Muscle layer of duodenum (tissue), 2 donors: Measurements from ENCODE around the gene CHN2.

ENCODE experiments used
- H3K27ac ChIP-seq: one replicate; pipeline ENCODE4 v1.7.0; 2013; ENCODE audit warnings: mild to moderate bottlenecking, low read length
- H3K27me3 ChIP-seq: one replicate; pipeline ENCODE4 v1.7.0; 2013; ENCODE audit warnings: low read depth, mild to moderate bottlenecking, control low read depth, low read length
- H3K36me3 ChIP-seq, 2 donors: one replicate each; pipeline ENCODE4 v1.7.0; 2013; ENCODE audit warnings: low read length in 2 of 2, control low read depth in 1 of 2, mild to moderate bottlenecking in 1 of 2; ENCODE audit not compliant: insufficient read depth in 2 of 2, control insufficient read depth in 1 of 2
- H3K4me1 ChIP-seq, 2 donors: one replicate each; pipeline ENCODE4 v1.7.0; 2013; ENCODE audit warnings: low read length in 2 of 2, mild to moderate bottlenecking in 2 of 2, control low read depth in 1 of 2, moderate library complexity in 1 of 2; ENCODE audit not compliant: insufficient read depth in 2 of 2, control insufficient read depth in 1 of 2
- H3K4me3 ChIP-seq, 2 donors: one replicate each; pipeline ENCODE4 v1.7.0; 2013; ENCODE audit warnings: low read length in 2 of 2, low read depth in 1 of 2, mild to moderate bottlenecking in 1 of 2
- H3K9me3 ChIP-seq, 2 donors: one replicate each; pipeline ENCODE4 v1.7.0; 2013; ENCODE audit warnings: low read length in 2 of 2, control low read depth in 1 of 2, mild to moderate bottlenecking in 1 of 2; ENCODE audit not compliant: control insufficient read depth in 1 of 2
- donor health status: healthy.

CHN2 gene

DNA sequence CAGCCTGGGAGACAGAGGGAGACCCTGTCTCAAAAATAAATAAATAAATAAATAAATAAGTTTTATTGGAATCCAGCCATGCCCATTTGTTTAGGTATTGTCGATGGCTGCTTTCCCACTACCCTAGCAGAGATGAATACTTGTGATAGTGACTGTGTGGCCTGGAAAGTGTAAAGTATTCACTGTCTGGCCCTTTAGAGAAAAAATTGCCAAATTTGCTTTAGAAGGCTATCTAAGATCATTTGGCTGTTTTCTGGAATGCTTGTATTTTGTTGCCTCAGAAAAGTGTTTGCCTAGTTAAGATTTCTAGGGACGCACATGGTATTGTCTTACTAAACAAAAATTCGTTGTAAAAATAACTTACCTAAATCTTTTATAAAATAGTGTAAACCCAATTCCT is 35.4 kb downstream of the CHN2 start:
- Histone ChIP-seq H3K27me3 (no peaks in the 10 kb centered on the region), H3K36me3 (no peaks in the 10 kb centered on the region), H3K27ac (no peak overlapping the region), H3K4me1 (peaks cover 0 to 4% of the 10 kb centered on the region in 2 donors), H3K9me3 (no peaks in the 10 kb centered on the region), H3K4me3 (no peak overlapping the region)

DNA sequence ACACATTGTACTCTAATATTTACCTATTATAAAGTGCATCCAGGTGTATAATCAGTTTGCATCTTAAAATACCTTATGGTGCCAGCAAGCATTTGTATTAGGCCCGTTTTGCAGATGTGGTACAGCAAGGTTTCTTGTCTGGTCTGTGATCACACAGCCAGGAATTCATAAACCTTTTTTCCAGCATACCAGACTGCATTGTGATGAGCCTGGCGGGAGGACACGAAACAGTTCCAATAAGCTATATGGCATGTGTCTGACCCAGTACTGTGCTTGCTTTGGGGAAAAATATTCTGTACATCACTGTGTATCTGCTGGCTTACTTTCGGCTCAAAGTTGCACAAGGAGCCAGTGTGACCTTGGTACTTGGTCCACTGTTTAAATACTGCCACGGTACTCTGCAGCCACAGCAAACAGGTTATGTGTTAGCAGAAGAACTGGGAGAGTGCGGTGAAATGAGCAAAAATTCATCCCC is 36.3 kb downstream of the CHN2 start:
- H3K4me3 ChIP-seq, result no peak overlapping the region
- H3K27me3 ChIP-seq, result no peaks in the 10 kb centered on the region
- H3K27ac ChIP-seq, result no peak overlapping the region
- H3K36me3 ChIP-seq, result no peaks in the 10 kb centered on the region
- no peaks in the 10 kb centered on the region for H3K9me3 ChIP-seq
- H3K4me1 ChIP-seq, result peaks cover 0 to 4% of the 10 kb centered on the region in 2 donors

DNA sequence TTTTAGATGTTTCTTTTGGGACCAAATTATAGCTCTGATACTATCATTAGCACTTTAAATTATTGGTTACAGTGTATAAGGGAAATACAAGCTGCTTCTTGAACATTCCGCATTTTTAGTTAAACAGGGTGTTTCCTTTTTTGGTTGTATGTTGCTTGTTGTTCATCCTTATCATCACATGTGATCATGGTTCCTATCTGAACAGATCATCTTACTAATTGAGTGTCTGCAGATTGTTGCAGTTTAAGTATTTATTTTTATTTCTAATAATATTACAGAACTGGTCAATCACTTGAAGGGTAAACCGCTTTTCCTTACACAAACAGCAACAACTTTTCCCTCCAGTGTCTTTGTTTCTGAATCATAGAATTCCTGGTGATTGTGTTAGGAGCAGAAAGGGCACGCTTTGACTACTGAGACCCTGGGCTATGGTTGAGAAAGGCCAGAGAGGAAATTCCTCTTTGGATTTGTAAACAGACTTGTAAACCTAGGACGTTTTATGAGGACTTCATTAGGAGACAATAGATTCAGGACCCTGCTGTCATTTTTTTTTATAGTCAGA is 37.2 kb downstream of the CHN2 start:
- Histone ChIP-seq H3K9me3 (no peaks in the 10 kb centered on the region), H3K27me3 (no peaks in the 10 kb centered on the region), H3K36me3 (no peaks in the 10 kb centered on the region), H3K27ac (no peak overlapping the region), H3K4me1 (peaks cover 0 to 4% of the 10 kb centered on the region in 2 donors), H3K4me3 (no peak overlapping the region)

DNA sequence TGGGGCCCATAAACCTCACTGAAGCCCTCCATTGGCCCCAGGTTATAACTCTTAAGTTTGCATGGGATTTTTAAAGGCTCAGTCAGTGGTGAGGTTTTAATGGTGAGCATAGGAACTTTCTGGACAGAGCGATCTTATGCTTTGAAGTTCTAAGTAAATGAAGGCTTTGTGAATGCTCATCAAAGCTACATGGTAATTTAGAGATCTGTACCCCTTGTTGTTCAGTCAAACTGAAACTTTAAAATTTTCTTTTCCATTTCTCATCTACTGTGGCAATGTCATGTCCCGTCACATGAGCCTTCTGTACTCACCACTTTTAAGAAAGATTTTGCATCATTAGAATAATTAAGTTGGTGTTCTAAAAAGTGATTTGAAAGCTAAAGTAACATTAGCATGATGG is 39.9 kb downstream of the CHN2 start:
- Histone ChIP-seq H3K27ac (no peak overlapping the region), H3K4me3 (no peak overlapping the region), H3K4me1 (no peaks in the 10 kb centered on the region), H3K36me3 (no peaks in the 10 kb centered on the region), H3K9me3 (no peaks in the 10 kb centered on the region), H3K27me3 (no peaks in the 10 kb centered on the region)

DNA sequence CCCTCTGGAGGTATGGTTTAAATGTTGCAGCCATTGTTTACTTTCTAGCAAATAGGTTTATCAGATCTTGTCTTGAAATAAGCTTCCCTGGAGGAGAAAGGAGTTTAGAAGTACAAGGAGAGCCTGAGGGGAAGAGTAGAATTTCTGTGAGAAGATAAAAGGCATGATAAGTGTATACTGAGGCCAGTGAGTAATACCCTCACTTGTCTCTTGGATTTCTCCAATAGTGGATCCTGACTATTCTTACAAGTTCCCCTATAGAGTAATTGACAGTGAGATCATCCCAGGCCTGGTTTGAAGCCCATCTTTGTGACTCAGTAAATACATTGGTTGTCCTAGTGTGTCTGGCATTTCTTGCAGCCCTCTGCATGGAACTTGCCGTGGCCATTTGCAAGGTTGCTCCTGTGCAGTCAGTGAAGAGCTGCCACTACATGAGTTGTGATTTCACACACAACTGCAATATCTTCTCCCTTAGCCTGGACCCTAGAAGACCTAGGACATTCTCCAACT is 41.6 kb downstream of the CHN2 start:
- Histone ChIP-seq H3K4me1 (no peaks in the 10 kb centered on the region), H3K27me3 (no peaks in the 10 kb centered on the region), H3K36me3 (no peaks in the 10 kb centered on the region), H3K9me3 (no peaks in the 10 kb centered on the region), H3K27ac (no peak overlapping the region), H3K4me3 (no peak overlapping the region)

DNA sequence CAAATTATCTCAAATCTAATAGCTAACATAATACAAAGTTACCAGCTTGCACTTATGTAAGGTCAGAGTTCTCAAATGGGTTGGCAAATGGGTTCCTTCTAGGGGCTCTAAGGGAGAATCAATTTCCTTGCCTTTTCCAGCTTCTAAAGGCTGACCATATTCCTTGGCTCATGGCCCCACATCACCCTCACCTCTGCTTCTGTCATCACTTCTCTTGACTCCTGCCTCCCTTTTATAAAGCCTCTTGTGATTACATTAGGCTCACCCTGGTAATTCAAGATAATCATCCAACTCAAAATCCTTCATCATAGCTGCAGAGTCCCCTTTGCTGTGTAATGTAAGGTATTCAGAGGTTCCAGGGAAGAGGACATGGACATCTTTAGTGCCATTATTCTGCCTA is 42.1 kb downstream of the CHN2 start:
- Histone ChIP-seq H3K27me3 (no peaks in the 10 kb centered on the region), H3K9me3 (no peaks in the 10 kb centered on the region), H3K27ac (no peak overlapping the region), H3K4me3 (no peak overlapping the region), H3K4me1 (no peaks in the 10 kb centered on the region), H3K36me3 (no peaks in the 10 kb centered on the region)

DNA sequence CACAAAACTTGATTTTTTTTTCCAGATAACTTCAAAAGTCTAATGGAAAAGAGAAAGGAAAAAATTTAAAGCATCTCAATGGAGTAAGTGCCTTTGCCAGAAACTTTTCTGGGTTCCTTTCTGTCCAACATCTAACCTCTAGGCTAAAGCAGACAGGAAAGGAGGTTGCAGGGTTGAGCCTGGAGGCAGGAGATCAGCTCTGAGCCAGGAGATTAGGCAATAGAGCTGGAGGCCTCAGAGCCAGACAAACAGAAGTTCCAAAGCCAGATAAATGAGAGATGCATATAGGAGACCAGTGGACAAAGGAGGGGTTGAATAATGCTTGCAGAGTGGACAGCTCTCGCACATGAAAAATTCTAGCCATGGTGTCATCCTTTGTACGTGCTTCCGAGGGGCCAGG is 42.9 kb downstream of the CHN2 start:
- Histone ChIP-seq H3K27ac (no peak overlapping the region), H3K4me3 (no peak overlapping the region), H3K9me3 (no peaks in the 10 kb centered on the region), H3K27me3 (no peaks in the 10 kb centered on the region), H3K36me3 (no peaks in the 10 kb centered on the region), H3K4me1 (no peaks in the 10 kb centered on the region)

DNA sequence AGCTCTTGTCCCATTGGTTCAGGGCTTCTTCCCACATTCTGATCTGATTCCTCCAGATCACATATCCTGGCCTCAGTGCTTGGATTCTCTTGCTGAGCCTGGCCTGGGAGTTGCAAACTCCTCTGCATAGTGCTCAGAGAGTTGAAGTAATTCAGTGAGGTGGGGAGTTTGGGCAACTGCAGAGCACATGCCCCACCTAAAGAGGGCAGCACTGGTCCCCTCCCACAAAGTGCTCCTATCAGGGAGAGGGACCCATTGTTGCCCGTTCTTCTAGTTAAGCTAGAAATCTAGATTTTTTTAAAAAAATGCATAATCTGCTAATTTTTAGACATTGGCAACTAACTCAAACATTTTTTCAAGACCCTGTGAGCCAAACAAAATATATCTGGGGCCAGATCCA is 45.1 kb downstream of the CHN2 start:
- no peaks in the 10 kb centered on the region for H3K4me1 ChIP-seq
- no peak overlapping the region for H3K27ac ChIP-seq
- H3K9me3 ChIP-seq, result no peaks in the 10 kb centered on the region
- H3K36me3 ChIP-seq, result no peaks in the 10 kb centered on the region
- H3K4me3 ChIP-seq, result no peak overlapping the region
- H3K27me3 ChIP-seq, result no peaks in the 10 kb centered on the region

DNA sequence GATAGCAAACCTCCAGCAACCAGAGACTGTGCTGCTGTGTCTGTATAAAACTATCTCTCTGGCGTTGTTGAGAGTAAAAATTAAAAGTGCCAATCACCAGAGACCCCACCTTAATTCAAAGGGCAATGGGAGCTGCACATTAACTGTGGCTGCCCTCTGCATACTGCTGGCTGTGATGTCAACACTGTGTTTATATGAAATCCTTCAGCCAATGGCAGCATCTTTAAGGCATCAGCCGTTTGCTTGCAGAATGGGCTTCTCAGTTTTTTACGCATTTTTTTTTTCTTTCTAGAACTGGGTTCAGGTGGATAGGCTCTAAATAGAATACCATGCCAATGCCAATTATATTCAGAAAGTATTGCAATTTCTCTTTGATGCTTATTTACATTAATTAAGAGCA is 47.7 kb downstream of the CHN2 start:
- H3K27me3 ChIP-seq, result no peaks in the 10 kb centered on the region
- no peak overlapping the region for H3K27ac ChIP-seq
- H3K9me3 ChIP-seq, result no peaks in the 10 kb centered on the region
- H3K4me3 ChIP-seq, result no peak overlapping the region
- H3K36me3 ChIP-seq, result no peaks in the 10 kb centered on the region
- no peaks in the 10 kb centered on the region for H3K4me1 ChIP-seq

DNA sequence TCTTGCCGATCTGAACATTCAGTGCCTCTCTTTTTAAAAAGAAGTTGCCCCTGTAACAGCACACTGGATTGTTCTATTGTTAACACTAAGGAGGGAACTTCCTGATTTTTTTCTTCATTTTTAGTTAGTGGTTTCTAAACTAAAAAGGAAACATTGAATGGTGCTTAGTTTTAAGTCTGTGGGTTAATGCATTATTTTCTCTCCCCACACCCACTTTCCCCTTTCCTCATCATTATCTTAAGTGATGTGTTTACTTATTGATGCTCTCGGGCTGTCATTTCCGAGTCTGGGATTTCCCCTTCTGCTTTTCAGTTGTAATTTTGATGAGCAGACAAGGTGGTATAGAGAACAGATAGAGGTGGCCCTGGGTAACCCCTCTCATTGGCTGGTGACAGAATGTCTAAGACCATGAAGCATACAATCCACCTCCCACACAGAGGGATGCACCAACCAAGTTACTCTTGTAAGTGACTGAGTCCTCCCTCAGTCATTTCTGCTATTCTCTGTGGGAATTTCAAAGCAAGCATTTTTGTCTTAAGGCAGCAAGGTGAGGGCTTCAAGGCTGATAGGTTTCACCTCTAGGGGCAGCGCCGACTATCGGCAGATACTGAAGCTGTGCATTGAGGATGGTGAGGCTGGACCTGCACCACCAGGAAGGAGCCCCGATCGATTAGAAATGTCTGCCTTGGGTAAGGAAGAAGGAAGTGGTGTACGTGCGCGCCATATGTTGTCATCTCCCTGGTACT is 49.5 kb downstream of the CHN2 start:
- Histone ChIP-seq H3K27me3 (no peaks in the 10 kb centered on the region), H3K27ac (no peak overlapping the region)

DNA sequence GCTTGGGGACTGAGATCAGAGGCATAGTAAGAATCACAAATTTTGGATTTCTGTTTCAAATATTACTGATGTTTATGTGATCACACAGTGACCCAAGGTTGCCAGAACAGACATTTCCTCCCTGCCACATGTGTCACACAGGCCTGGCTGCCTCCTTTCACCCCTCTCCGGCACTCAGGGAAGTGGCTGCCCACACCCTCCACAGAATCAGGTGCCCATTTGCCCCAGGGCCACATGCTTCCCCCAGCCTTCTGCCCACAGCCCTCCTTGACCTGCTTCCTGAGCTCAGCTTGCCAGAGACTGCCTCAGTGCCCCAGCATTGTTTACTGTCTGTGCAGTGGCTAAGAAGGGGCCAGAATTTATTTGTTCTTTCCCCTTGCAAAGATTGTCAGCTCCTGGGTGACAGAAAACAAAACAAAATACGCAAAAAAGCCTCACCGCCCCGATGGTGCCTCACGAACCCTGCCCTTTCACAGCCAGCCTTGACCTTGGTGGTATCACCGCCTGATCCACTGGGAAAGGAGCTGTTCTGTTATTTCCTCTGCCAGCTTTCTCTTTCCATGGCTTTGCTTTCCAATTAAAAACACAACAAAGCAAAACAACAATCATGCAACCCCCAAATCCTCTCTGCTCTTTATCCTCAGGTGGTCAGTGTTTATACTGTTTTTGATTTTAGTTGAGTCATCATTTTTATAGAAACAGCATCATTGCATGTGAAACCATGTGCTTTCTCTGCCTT is 52.8 kb downstream of the CHN2 start:
- H3K27me3 ChIP-seq, result no peaks in the 10 kb centered on the region
- H3K4me1 ChIP-seq, result no peaks in the 10 kb centered on the region
- H3K4me3 ChIP-seq, result no peak overlapping the region
- no peak overlapping the region for H3K27ac ChIP-seq
- no peaks in the 10 kb centered on the region for H3K9me3 ChIP-seq
- no peaks in the 10 kb centered on the region for H3K36me3 ChIP-seq

More for the DNA sequence above, 49.5 kb downstream of the CHN2 start:
- H3K4me1 ChIP-seq, result no peaks in the 10 kb centered on the region
- no peak overlapping the region for H3K4me3 ChIP-seq
- no peaks in the 10 kb centered on the region for H3K36me3 ChIP-seq
- no peaks in the 10 kb centered on the region for H3K9me3 ChIP-seq
